NCI-H146 treated with DMSO at 0.1 percent for 48 hours (cell line): ENCODE data around the gene FCMR.

Source experiments
- DNase-seq: peaks from one replicate; lab custom pipeline; 2025; ENCODE audit not compliant: unreplicated experiment; lab: John Stamatoyannopoulos, UW

FCMR gene

GRCh38 chr1:206921772-206922265, at the start of gene FCMR:
FCMR (minus strand) TSS chr1:206921941; CDS start chr1:206921854, 87 bp downstream.
- DNase-seq: no peak

- no peak for DNase-seq
Measured at GRCh38 chr1:206971029-206971655, 49.4 kb upstream of the FCMR start.

- no peak for DNase-seq
Measured at GRCh38 chr1:206970446-206970845, 48.7 kb upstream of the FCMR start, which contains the start of gene FCAMR. FCAMR (minus strand) TSS chr1:206970460; CDS start chr1:206970125, 335 bp downstream.

GRCh38 chr1:206969090-206969489, 47.3 kb upstream of the FCMR start:
- no peak for DNase-seq

GRCh38 chr1:206967096-206967849, 45.5 kb upstream of the FCMR start:
- no peak for DNase-seq

GRCh38 chr1:206965781-206966180, 44.0 kb upstream of the FCMR start:
- no peak for DNase-seq

- DNase-seq: no peak
Measured at GRCh38 chr1:206963740-206964139, 42.0 kb upstream of the FCMR start.

- DNase-seq: no peak
Measured at GRCh38 chr1:206963119-206963712, 41.5 kb upstream of the FCMR start.

GRCh38 chr1:206962272-206962671, 40.5 kb upstream of the FCMR start:
- no peak for DNase-seq

- DNase-seq: no peak
Measured at GRCh38 chr1:206961668-206962067, 39.9 kb upstream of the FCMR start.

- DNase-seq: no peak
Measured at GRCh38 chr1:206960676-206961386, 39.1 kb upstream of the FCMR start.

GRCh38 chr1:206958144-206958543, 36.4 kb upstream of the FCMR start:
- DNase-seq: no peak

GRCh38 chr1:206957639-206958038, 35.9 kb upstream of the FCMR start:
- no peak for DNase-seq

GRCh38 chr1:206955476-206956451, 34.0 kb upstream of the FCMR start:
- DNase-seq: no peak

- DNase-seq: no peak
Measured at GRCh38 chr1:206954459-206955342, 33.0 kb upstream of the FCMR start.

- no peak for DNase-seq
Measured at GRCh38 chr1:206953626-206954025, 31.9 kb upstream of the FCMR start.

- no peak for DNase-seq
Measured at GRCh38 chr1:206953126-206953525, 31.4 kb upstream of the FCMR start.

- DNase-seq: no peak
Measured at GRCh38 chr1:206952171-206952570, 30.4 kb upstream of the FCMR start.
